ENCODE measurements around the gene SLC5A2. TPM values are rescaled to one million over a fixed set of nuclear protein-coding genes. Genes with fewer than 3 reads are reported as not detected.
"Not testable (repeated sequence)": the region's sequence is repeated elsewhere in the genome, so short reads cannot be mapped to it uniquely, and the experiment has no call there.

SLC5A2 gene
- total RNA-seq, 1 donor from 2014 or later = 3.1 TPM

DNA sequence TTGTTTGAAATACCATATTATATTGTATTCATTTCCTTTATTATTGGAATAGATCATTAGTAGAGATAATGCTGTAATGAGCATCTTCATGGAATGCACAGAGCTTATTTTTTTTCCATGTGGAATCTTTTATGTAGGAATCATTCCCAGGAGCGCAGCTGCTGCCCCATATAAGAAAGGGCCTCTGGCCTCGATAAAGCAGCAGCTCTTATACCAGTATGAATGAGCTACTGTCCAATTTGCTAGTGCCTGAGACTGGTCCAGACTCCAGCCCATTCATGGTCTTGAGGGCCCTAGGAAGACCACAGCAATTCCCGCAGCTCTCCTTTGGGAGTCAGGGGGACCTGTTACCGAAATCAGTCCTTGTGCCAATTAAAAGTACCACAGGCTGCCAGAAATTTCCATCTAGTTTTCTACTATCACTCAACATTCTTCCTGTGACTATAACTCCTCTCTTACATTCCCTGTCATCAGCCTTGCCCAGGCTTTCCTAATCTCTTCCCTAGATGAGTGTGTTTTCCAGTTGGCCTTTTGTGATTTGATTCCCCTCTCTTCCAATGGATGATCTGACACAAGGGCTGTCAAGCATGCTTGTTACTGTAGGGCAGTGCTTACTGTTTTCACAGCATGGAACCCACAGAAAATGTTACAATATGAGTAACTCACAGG lies 42.3 kb upstream of the SLC5A2 start:
- Histone ChIP-seq H3K4me1 (peaks cover 4% of the 10 kb centered on the region), H3K27me3 (no peaks in the 10 kb centered on the region), H3K4me3 (no peak overlapping the region), H3K27ac (no peak overlapping the region), H3K36me3 (no peaks in the 10 kb centered on the region), H3K9me3 (no peaks in the 10 kb centered on the region)
- no peak for ATAC-seq
- DNase-seq = no peak
- TF ChIP-seq, protein P1, sequence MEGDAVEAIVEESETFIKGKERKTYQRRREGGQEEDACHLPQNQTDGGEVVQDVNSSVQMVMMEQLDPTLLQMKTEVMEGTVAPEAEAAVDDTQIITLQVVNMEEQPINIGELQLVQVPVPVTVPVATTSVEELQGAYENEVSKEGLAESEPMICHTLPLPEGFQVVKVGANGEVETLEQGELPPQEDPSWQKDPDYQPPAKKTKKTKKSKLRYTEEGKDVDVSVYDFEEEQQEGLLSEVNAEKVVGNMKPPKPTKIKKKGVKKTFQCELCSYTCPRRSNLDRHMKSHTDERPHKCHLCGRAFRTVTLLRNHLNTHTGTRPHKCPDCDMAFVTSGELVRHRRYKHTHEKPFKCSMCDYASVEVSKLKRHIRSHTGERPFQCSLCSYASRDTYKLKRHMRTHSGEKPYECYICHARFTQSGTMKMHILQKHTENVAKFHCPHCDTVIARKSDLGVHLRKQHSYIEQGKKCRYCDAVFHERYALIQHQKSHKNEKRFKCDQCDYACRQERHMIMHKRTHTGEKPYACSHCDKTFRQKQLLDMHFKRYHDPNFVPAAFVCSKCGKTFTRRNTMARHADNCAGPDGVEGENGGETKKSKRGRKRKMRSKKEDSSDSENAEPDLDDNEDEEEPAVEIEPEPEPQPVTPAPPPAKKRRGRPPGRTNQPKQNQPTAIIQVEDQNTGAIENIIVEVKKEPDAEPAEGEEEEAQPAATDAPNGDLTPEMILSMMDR (IDR thresholded peaks at IDR 0.05) = no peak
- intact Hi-C loops (cut with DNase I) = loop anchor here (5.0 kb wide), 1 partner anchor 453 kb away; the partner anchor contains the start of gene HSD3B7

DNA sequence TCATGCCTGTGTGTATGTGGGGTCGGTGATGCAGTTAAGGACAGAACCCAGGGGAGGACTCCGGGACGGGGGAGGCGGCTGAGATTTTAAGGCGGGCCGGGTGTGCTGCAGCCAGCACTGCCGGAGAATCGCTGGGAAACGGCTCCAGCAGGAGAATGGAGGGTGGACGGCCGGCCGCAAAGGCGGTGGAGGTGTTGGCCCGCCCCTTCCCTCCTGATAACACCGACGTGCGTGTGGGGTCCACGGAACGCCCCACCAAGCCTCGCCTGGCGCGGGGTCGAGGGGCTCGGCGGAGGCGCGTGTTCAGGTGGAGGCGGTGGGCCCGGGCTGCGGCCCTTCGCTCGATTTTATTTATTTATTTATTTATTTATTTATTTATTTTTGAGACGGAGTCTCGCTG lies 41.0 kb upstream of the SLC5A2 start:
- ATAC-seq (no peak), DNase-seq (no peak)
- TF ChIP-seq, protein P1 (IDR thresholded peaks at IDR 0.05) = no peak
- intact Hi-C loops (cut with DNase I) = loop anchor here (5.0 kb wide), 1 partner anchor 455 kb away; the partner anchor contains the start of gene HSD3B7
- H3K27ac ChIP-seq = peak overlapping the region; percentile 86
- H3K27me3 ChIP-seq = no peaks in the 10 kb centered on the region
- H3K4me3 ChIP-seq = peak overlapping the region; percentile 74
- H3K9me3 ChIP-seq = no peaks in the 10 kb centered on the region
- no peaks in the 10 kb centered on the region for H3K36me3 ChIP-seq
- peaks cover 4% of the 10 kb centered on the region for H3K4me1 ChIP-seq

DNA sequence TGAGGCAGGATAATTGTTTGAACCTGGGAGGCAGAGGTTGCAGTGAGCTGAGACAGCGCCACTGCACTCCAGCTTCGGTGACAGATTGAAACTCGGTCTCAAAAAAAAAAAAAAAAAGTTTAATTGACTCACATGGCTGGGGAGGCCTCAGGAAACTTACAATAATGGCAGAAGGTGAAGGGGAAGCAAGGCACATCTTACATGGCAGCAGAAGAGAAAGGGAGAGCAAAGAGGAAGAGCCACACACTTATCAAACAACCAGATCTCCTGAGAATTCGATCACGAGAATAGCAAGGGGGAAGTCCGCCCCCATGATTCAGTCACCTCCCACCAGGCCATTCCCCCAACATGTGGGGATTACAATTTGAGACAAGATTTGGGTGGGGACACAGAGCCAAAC lies 37.0 kb upstream of the SLC5A2 start:
- intact Hi-C loops (cut with DNase I); H3K27ac ChIP-seq; H3K27me3 ChIP-seq; ATAC-seq; H3K36me3 ChIP-seq; H3K9me3 ChIP-seq; H3K4me1 ChIP-seq; DNase-seq; H3K4me3 ChIP-seq: not testable (repeated sequence)

DNA sequence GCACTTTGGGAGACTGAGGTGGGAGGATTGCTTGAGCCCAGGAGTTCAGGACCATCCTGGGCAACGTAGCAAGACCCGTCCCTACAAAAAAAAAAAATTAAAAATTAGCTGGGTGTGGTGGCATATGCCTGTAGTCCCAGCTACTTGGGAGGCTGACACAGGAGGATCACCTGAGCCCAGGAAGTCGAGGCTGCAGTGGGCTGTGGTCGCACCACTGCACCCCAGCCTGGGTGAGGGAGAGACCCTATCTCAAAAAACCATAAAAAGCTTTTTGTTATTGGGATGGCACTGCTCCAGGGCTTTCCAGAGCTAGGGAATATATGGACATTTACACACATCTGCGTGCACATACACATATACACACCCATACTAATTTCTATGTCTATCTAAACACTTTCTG lies 31.7 kb upstream of the SLC5A2 start:
- TF ChIP-seq, protein P1 (IDR thresholded peaks at IDR 0.05) = no peak

DNA sequence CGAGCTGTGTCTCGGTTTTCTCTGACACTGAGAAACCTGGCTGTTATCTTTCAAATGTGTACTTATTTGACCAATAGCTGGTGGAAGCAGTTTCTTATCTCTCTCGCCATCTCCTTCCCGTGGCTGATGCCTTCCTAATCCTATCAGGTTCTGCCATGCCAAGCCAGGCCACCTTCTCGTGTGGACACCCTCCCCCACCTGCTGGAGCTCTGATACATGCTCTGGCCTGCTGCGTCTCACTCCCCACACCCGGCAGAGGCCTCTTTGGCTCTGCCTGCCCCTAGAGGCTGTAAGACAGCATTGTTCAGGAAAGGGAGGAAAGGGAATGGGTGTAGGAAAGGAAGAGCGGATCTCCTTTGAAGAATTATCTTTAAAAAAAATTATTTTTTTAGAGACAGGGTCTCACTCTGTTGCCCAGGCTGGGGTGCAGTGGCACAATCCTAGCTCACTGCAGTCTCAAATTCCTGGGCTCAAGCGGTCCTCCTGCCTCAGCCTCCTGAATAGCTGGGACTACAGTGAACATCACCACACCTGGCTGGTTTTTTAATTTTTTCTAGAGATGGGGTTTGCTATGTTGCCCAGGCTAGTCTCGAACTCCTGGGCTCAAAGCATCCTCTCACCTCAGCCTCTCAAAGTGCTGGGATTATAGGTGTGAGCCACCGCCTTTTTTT lies 31.1 kb upstream of the SLC5A2 start:
- intact Hi-C loops (cut with DNase I) = no loop called here
- H3K27ac ChIP-seq = no peak overlapping the region
- peaks cover 45% of the 10 kb centered on the region for H3K4me1 ChIP-seq

More for the DNA sequence above, 31.7 kb upstream of the SLC5A2 start:
- DNase-seq (peak; percentile 39), ATAC-seq (no peak)
- Histone ChIP-seq H3K9me3 (no peaks in the 10 kb centered on the region), H3K4me1 (peaks cover 39% of the 10 kb centered on the region), H3K27me3 (no peaks in the 10 kb centered on the region), H3K36me3 (no peaks in the 10 kb centered on the region), H3K4me3 (no peak overlapping the region), H3K27ac (no peak overlapping the region)
- intact Hi-C loops (cut with DNase I) = no loop called here

More for the DNA sequence above, 31.1 kb upstream of the SLC5A2 start:
- DNase-seq (peak; percentile 71), ATAC-seq (peak; percentile 81)
- Histone ChIP-seq H3K4me3 (no peak overlapping the region), H3K9me3 (no peaks in the 10 kb centered on the region), H3K36me3 (no peaks in the 10 kb centered on the region), H3K27me3 (no peaks in the 10 kb centered on the region)
- TF ChIP-seq, protein P1 (IDR thresholded peaks at IDR 0.05) = peak; percentile 49

All from upper lobe of right lung (tissue), 1 donor.